GM04504 (cell line): Measurements from ENCODE around the gene EXOC1L.

Experiments
- DNase-seq: peaks from one replicate; pipeline ENCODE4 v3.0.0-alpha.2; 2012; ENCODE audit warnings: low read depth

The EXOC1L gene

GRCh38 chr4:55819634-55820033 lies at the start of gene EXOC1L:
Gene EXOC1L, plus strand, starts transcription at chr4:55819790. Its CDS starts 237 bp downstream, at chr4:55820027.
- DNase-seq, result no peak

GRCh38 chr4:55770662-55771061 lies 48.9 kb upstream of the EXOC1L start:
- no peak for DNase-seq

GRCh38 chr4:55781341-55781740 lies 38.2 kb upstream of the EXOC1L start:
- DNase-seq, result no peak

GRCh38 chr4:55781812-55782211 lies 37.8 kb upstream of the EXOC1L start:
- DNase-seq, result no peak

GRCh38 chr4:55783584-55783983 lies 36.0 kb upstream of the EXOC1L start:
- DNase-seq, result no peak

- no peak for DNase-seq
Observed at GRCh38 chr4:55784747-55785146, 34.8 kb upstream of the EXOC1L start.

GRCh38 chr4:55791666-55792065 lies 27.9 kb upstream of the EXOC1L start:
- no peak for DNase-seq

- DNase-seq, result no peak
Observed at GRCh38 chr4:55793479-55793878, 26.1 kb upstream of the EXOC1L start.

- DNase-seq, result no peak
Observed at GRCh38 chr4:55794053-55794452, 25.5 kb upstream of the EXOC1L start.

GRCh38 chr4:55795341-55795740 lies 24.2 kb upstream of the EXOC1L start:
- DNase-seq, result no peak

GRCh38 chr4:55801498-55801897 lies 18.1 kb upstream of the EXOC1L start:
- no peak for DNase-seq

GRCh38 chr4:55807556-55807955 lies 12.0 kb upstream of the EXOC1L start:
- no peak for DNase-seq

- DNase-seq, result no peak
Observed at GRCh38 chr4:55808186-55808585, 11.4 kb upstream of the EXOC1L start.

- no peak for DNase-seq
Observed at GRCh38 chr4:55808632-55809031, 11.0 kb upstream of the EXOC1L start.

GRCh38 chr4:55817691-55818090 lies 1.9 kb upstream of the EXOC1L start:
- DNase-seq, result no peak

GRCh38 chr4:55820279-55820678 lies 689 bp downstream of the EXOC1L start:
- no peak for DNase-seq

GRCh38 chr4:55822329-55822728 lies 2.7 kb downstream of the EXOC1L start:
- DNase-seq, result no peak

- DNase-seq, result no peak
Observed at GRCh38 chr4:55824865-55825264, 5.3 kb downstream of the EXOC1L start.

- no peak for DNase-seq
Observed at GRCh38 chr4:55826986-55827385, 7.4 kb downstream of the EXOC1L start.

GRCh38 chr4:55827582-55827981 lies 8.0 kb downstream of the EXOC1L start:
- DNase-seq, result no peak

- DNase-seq, result no peak
Observed at GRCh38 chr4:55830048-55830447, 10.5 kb downstream of the EXOC1L start.

GRCh38 chr4:55830716-55831115 lies 11.1 kb downstream of the EXOC1L start:
- DNase-seq, result no peak

GRCh38 chr4:55834086-55834795 lies 14.7 kb downstream of the EXOC1L start:
- no peak for DNase-seq

- DNase-seq, result no peak
Observed at GRCh38 chr4:55837903-55838302, 18.3 kb downstream of the EXOC1L start.
